GM19240 (cell line): ENCODE data around the gene SEMA3F.

ENCODE experiments used
- DNase-seq: peaks from one replicate; pipeline ENCODE4 v3.0.0; 2011; ENCODE audit warnings: low spot score; ENCODE audit not compliant: insufficient read length

Gene SEMA3F

DNA sequence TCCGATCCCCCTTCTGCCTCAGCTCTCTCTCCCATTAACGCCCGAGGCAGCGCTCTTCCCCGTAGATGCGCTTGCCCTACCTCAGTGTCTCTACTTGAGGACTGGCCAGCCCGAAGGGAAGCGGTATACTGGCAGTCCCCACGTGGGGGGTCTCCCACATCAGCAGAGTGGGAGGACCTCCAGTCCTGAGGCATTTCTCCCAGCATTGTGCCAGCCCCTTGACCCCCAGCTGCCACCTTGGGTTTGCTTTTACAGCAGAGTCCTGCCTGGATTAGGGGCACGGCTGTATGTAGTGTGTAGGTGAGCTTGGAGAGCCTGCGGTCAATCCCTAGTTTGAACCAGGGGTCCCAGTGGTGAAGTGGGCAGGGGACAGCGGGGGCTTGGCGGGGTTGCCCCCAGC, 767 bp downstream of the SEMA3F start:
- no peak for DNase-seq

DNA sequence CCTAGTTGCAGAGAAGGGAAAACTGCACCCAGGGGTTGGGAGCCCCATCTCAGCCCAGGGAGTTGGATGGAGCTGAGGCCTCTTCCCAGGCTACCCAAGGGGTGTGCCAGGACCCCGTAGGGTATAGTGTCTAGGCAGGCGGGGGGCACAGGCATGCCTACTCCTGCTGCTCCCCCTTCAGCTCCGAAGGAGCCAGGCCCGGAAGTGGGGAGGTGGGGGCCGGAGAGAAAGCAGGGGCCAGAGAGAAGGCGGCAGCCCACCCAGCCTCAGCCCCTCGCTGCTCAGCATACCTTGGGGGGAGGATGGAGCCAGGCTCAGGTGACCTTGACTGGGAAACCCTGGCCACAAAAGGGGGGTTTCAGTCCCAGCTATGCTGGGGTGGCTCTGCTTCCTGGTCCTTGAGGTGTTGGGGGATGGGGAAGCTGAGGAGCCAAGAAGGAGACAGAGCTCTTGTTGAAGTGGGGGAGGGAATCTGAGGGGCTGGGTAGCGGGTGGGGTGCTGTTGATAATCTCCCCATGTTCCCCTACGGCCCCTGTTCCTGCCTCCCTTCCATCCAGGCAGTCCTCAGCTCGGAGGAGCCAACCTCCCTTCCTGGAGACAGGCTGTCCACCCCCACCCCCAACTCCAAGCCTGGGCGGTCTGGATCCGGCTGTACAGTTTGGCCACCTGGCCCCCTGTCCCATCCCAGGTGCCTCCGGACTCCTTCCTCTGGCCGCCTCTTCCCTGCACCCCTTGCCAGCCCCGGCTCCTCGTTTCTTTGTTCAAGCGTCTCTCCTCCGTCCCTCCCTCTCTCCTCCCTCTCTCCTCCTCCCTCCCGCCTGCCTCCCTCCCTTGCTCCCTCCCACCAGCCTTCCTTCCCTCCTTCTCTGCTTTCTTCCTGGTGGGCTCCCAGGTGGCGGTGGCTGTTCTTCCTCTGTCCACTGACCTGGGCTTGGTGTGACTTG, 1.7 kb downstream of the SEMA3F start:
- DNase-seq = no peak

DNA sequence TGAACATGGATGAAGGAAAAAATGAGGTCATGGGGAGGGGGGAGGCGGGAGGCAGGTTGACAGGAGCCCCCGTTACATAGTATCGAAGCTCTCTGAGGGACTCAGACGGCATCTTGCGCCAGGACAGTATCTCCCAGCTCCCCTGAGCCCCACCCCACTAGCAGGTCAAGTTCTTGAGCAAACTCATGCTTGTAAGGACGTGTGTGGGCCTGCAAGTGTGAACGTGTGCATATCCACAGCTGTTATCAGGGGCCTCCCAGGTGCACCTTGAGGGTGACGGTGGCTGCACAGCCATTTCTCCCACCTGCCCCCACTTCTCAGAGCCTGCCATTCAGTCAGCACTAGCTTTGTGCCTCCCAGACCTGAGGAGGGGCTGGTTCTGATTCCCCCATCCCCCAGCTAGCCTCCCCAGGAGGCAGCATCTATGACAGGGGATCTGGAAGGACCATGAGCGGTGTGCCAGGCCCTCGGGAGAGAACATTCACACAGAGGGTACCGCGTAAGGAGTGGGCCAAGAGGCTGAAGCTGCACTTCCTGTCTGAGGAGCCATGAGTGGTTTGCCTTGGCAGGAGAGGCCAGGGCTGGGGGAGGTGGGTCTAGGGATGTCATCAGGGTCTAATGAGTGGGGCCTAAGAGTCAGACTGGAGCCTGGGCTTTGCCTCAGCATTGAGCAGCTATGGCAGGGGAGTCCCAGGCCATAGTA, 2.9 kb downstream of the SEMA3F start:
- no peak for DNase-seq

DNA sequence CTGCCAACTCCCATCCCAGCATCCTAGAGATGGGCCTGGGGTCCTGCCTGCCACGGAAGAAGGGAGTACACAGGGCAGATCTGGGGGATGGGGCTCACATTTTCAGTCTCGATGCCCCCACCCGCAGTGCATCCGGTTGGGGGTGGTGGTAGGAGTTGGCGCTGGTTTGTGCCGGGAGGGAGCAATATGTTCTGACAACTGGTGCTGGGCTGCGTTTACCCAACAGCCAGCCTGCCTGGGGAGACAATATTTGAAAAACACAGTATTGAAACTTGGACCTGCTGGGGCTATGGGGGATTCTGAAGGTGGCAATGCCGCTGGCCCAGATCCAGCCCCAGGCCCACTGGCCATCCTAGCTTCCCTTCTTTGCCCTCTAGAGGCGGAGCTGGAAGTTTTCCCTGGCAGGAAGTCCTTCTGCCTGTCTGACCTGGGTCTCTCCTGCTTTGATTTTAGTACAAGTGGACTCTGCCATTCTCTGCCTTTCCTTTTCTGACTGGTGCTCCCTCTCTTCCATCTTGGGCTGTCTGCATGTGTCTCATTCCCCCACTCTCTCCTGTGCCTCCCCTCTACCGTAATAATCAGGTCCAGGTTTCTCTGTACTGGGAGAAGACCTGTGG, 3.5 kb downstream of the SEMA3F start:
- DNase-seq = no peak

DNA sequence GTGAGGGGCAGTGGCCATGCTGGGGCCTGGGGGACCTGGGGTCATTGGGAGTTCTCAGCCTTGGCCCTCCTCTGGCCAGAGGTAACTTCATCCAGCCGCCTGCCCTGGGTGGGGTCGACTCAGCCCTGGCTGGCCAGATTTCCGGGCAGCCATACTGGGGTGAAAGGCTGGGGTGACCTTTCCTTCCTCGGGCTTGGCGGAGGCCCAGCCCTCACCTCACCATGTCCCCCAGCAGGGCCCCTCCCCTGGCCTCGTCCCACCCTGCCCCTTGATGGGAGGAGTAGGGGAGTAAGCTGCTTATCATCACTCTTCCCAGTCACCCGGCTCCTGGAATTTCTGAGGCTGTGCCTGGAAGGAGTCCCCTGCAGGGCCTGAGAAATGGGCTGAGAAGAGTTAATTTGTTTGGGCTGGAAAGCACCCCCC, 5.4 kb downstream of the SEMA3F start:
- no peak for DNase-seq

DNA sequence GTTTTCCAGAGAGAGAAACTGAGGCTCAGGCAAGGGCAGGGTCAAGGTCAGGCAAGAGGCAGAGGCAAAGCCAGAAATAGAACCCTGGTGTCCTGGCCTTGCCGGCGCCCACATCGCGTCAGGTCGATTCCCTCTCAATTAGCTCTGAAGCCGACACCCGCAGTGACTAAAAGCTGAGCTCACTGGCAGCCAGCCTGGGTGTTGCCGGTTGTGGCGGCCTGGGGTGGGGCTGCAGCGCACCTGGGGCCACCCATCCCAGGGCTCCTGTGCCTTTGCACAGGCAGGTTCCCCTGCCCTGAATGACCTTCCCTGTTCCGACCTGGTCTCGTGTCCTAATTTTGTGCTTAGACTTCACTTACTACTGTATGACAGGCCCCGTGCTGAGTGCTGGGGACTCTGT, 6.2 kb downstream of the SEMA3F start:
- DNase-seq = no peak

DNA sequence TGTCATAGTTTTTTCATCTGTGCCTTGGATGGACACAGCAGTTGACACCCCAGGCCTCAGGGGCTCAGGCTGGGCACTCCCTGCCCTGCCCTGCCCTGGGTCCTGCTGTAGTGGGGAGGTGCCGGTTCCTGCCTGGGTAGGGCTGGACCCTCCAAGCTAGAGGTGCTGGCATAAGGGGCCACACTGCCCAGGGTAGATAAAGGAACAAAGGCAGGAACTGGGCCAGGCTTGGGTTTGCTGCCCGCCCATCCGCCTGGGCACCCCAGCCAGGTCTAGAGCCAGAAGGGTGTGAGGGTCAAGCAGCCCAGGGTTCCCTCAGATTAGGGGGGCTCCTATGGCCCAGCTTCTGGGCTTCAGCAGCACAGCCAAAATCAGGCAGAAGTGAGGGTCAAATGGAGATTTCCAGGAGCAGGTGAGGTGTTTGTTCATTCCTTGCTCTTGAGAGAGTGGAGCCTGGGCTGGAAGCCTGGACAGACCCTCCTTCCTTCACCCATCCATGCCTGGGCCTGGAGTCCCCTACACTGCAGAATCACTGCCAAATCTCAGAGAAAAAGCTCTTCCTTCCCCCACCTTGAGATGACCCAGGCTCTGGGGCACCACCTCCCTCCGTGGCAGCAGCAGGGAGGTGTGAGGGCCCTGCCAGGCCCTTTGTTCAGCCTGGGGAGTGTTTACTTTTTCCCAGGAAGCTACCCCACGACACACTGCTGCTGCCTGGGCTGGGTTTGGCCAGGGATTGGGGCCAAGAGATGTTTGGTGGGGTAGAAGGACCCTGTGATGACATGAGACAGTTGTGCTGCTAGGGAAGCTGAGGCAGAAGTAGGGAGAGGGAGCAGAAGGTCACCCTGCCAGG, 7.1 kb downstream of the SEMA3F start:
- no peak for DNase-seq

DNA sequence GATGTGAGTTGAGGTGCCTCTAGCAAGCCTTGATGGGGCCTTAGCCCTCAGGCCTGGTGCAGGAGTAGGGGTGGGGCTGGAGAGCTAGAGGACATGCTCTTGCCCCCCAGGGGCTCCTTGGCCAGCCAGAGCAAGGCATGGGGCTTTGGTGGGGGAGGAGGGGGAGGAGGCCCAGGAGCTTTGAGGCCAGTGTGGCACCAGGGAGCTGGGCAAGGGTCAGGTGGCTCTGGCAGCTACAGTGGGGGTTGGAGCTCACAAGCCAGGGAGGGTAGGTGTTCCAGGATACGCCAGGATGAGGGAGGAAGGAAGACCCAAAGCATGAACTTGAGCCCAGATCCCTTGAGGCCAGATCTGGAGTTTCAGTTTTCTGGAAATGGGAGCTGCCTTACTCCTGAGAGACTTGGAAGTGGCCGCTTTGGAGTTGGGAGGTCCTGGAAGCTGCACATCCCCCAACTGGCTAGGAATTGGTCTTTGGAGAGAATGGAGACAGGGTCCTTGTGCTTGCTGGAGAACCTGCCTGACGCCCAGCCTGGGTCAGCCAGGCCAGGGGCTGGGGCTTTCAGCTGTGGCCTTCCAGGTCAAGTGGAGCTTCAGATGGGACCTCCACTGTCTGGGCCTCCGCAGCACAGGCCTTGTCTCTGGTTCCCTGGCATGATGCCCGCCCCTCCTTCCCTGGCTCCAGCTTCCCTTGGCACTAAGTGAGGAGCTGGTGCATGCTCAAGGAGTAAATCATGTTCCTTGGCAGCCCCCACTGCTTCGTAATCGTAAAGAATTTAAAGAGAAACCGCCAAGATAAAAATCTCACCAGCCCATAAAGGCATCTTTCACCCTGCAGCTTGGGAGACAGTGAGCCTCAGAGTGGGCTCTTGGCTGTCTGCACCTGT, 8.7 kb downstream of the SEMA3F start:
- DNase-seq = no peak

DNA sequence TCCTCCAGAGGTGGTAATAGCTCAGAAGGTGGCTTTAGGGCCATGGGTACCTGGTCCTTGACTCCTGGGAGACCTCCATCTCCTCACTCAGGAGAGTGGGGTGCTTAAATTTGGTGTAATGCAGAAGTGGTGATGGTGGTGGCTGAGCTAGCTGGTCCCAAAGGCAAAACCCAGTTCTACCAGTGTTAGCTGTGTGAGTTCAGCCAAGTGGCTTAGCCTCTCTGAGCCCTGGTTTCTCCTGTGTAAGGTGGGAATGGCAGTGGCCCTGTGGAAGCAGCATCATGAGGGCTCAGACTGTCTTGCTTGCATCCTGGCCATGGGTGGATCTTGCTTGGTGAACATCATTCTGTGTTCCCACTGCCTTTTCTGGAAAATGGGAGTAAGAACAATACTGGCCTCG, 9.4 kb downstream of the SEMA3F start:
- DNase-seq = no peak

DNA sequence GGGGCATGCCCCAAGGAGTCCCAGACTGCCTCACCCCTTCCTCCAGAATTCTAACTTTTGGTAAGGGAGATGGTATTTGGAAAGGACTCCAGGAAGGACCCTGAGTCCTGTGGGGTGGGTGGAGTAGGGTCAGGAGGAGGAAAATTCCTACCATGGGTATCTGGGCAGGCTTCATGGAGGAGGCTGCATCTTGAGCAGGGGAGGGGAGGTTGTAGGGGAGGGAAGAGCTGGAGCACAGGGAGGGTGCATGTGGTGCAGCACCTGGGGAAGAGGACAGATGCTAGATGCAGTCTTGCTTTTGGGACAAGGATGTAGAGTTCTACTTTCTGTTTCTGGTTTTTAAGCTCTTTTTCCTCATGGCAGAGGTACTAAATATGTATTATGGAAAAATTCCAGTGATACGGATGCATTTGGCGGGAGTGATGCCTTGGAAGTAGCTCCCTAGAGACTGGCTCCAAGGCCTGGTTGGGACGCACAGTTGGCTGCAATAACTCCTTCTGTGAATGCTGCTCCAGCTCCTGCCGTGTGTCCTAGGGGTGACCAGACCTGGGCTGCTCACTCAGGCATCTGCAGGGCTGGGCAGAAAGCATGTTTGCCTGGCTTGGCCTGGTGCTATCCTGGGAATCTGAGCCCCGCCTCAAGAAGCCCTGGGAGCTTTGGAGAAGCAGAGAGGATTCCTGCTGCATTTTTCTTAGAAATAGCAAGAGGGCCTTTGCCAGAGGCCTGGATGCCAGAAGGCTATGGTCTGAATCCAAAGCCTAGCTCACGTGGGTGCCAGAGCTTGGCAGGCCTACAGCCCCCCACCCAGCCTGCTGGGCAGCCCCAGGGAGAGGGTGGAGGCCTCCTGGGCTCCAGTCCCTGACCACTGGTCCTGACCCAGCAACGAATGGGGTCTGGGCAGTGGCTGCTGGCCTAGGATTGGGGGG, 10.1 kb downstream of the SEMA3F start:
- no peak for DNase-seq

DNA sequence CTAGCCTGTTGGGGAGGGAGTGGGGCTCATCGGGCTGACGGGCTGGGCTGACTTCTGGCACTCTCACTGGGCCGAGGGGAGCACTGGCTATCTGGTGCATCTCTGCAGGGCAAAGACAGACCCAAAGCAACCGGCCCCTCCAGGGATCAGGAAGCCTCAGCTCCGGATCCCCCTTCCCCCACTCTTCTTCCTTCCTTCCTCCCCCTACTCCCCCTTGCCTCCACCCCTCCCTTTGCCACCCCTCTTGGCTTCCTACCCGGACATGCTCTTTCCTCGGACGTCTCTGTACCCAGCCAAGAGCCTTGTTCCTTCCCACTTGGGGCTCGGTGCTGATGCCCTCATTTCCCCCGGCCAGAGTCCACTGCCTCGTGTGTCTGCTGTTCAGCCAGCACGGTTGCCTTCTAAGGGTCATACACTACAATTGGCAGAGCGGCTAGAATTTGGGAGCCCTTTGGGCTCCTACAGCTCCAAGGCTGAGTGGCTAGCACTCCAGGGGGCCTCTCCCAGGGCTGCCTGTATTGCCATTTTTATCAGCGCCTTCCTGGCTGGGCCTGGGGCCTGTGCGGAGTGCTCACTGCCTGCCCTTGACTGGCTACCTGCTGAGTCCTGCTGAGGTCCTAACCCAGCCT, 10.9 kb downstream of the SEMA3F start:
- DNase-seq = no peak

DNA sequence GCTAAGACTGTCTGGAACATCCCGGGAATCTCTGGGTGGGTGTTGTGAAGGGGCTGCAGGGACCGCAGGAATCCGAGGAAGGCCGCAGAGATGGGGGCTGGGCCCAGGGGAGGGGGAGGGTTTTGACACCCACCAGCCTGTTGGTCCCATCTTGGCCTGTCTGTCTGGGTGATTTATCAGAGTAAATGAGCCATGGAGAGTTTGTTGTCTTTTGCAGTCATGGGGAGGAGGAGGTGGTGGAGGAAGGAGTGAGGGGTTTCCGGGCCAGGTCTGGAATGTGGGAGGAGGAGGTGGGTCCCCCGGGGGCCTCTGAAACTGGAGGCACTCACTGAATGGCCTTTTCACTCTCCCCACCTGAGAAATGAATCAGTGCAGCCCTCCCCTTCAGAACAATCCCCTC, 11.5 kb downstream of the SEMA3F start:
- no peak for DNase-seq

DNA sequence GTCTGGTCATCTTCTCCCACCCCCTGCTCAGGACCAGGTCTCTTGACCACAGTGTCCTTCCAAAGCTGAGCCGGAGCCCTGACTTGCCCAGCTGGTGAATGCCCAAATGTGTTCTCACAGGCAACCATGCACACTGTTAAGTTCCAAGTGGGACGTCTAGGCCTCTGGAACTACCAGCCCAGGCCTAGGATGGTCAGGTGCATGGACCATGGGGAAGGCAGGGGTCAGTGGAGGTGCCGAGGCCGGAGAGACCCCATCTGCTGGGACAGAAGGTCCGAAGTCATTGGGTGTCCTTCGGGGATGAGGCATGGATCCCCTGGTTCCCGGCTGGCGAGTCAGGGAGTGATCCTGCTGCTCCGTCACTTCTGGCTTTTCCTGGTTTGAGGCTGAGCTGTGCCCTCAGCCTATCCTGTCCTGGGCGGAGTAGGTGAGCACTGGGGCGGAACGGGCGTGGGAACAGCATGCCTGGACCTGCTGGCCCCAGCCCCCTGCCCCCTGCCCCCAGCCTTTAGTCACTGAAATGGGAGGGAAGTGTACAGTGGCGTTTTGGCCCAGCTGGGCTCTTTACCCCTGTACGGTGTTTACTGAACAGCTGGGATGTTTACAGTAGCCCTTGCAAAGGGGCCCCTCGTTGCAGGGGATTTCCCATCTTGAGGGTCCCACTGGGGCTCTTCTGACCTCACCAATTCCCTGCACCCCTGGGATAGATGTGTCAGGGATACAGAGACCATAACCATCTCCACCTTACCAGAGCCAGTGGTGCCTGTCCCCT, 12.1 kb downstream of the SEMA3F start:
- DNase-seq = no peak

DNA sequence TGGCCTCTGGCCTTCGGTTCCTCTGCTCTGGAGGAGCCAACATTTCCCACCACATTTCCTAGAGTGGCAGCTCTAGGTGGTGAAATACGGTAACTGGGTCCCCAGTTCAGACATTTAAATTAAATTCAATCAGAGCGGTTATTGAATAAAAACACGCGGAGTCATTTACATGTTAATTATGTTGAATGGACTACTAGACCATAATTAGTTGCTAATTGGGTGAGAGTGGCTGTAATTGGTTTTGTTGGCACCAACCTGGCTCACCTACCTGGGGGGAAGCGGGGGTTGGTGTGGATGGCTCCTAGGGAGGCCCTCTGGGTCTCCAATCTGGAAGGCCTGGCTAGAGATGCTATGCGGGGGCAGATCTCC, 12.7 kb downstream of the SEMA3F start:
- no peak for DNase-seq

DNA sequence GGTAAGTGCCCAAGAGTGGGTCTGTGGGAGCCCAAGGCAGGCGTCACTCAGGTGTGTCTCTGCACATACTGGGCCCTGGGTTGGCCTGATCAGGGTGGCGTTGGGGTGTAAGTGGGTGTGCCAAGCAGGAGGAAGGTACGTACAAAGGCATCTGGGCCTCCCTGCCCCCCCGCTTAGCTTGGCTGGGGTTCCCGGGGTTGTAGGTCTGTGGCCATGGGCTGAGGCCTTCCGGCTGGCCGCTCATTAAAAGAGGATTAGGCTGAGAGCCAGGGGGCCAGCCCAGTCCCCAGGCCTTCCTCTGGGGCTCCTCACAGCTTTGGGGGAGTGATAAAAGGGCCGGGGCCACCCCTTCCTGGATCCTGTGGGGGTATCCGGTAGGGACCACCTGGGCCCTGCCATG, 13.3 kb downstream of the SEMA3F start:
- no peak for DNase-seq

DNA sequence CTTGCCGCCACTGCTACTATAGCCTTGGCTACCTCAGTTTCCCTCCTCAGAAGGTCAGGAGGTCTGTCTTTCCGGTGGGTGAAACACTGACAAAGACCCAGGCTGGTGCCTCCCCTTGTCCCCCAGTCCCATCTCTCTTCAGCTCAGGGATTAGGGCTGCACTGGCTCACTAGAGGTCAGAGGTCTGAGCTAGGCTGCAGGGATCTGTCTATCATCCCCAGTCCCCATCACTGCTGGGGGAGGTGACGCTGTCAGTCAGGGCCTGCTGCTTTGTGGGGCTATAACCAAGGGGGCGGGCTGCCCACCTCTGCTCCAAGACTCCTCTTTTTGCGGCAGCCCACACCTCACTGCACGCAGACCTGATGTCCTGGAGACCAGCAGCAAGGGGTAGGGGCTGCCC, 13.7 kb downstream of the SEMA3F start:
- DNase-seq = no peak

DNA sequence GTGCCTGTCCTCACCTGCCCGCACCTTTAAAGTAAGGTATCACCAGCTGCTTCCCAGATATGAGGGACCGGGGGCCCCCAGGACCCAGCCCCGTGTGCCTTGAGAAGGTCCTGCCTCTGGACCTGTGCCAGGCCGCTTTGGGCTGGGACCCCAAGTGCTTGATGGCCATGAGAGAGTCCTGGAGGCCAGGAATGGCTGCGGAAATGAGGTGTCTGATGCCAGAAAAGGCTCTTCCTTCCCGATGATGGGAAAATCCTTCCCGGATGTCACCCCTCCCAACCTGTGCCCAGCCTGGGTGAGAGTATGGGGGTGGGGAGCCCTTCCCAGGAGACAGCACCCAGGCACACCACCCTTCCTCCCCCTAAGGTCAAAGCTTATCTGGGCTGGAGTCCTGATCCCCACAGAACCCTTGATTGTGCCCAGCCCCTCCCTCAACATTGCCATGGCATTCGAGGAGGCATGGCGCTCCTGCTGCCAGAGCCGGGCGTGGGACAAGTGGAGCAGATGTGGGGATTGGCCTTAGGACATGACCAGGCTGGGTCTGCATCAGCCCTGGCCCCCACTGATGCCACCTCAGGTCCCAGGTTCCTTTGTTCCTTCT, 14.2 kb downstream of the SEMA3F start:
- DNase-seq = no peak

DNA sequence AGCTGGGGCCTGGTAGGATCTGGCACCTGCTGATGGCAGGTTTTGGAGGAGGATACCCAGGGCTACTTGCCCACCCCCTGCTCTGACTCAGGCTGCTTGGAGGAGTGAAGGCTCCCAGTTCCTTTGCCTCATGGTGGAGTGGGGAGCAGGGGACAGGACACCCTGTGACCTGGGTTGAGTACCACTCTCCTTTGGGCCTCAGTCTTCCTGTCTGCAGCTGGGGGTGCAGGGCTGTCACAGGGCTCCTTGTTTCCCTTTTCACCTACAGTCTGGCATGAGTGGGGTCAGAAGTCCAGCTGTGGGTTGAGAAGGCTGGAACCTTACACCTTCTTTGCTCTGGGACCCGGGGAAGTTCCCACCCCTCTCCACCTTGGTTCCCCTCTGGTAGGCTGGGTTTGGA, 14.7 kb downstream of the SEMA3F start:
- no peak for DNase-seq
